Parathyroid adenoma (tissue), 2 donors: Measurements from ENCODE around the gene CASP14.
A peak's percentile ranks its signal among the peaks of the same experiment; 100 is the strongest.
"Not testable (repeated sequence)": the region's sequence is repeated elsewhere in the genome, so short reads cannot be mapped to it uniquely, and the experiment has no call there.

Experiments
- H2AFZ ChIP-seq: fragments of 300-600 bp; sonication (generic); one replicate; pipeline ENCODE4 v1.7.0; 2017; ENCODE audit warnings: antibody characterized with exemption, mild to moderate bottlenecking
- H3K27ac ChIP-seq: fragments of 300-600 bp; sonication (generic); one replicate; pipeline ENCODE4 v1.7.0; 2017
- H3K27me3 ChIP-seq: fragments of 300-600 bp; sonication (generic); one replicate; pipeline ENCODE4 v1.7.0; 2017; ENCODE audit warnings: low read length; ENCODE audit not compliant: control insufficient read depth, insufficient read depth
- H3K36me3 ChIP-seq: fragments of 300-600 bp; sonication (generic); one replicate; pipeline ENCODE4 v1.7.0; 2017; ENCODE audit warnings: low read length; ENCODE audit not compliant: control insufficient read depth, insufficient read depth
- H3K4me1 ChIP-seq: fragments of 300-600 bp; sonication (generic); one replicate; pipeline ENCODE4 v1.7.0; 2017; ENCODE audit warnings: control low read depth
- H3K4me2 ChIP-seq: fragments of 300-600 bp; sonication (generic); one replicate; pipeline ENCODE4 v1.7.0; 2017; ENCODE audit warnings: low read length
- H3K4me3 ChIP-seq: fragments of 300-600 bp; sonication (generic); one replicate; pipeline ENCODE4 v1.7.0; 2017; ENCODE audit warnings: low read depth, low read length
- H3K79me2 ChIP-seq: fragments of 300-600 bp; sonication (generic); one replicate; pipeline ENCODE4 v1.7.0; 2017; ENCODE audit warnings: control low read depth
- H3K9ac ChIP-seq: fragments of 300-600 bp; sonication (generic); one replicate; pipeline ENCODE4 v1.7.0; 2017; ENCODE audit warnings: mild to moderate bottlenecking
- H3K9me3 ChIP-seq: fragments of 300-600 bp; sonication (generic); one replicate; pipeline ENCODE4 v1.7.0; 2017; ENCODE audit warnings: low read length; ENCODE audit not compliant: control insufficient read depth
- TF ChIP-seq, protein P1 (sequence below): fragments of 300-600 bp; sonication (generic); IDR thresholded peaks from one replicate; pipeline ENCODE4 v1.7.0; 2017; ENCODE audit warnings: antibody characterized with exemption, mild to moderate bottlenecking
- donor health status: primary hyperparathyroidism.

Gene CASP14

DNA sequence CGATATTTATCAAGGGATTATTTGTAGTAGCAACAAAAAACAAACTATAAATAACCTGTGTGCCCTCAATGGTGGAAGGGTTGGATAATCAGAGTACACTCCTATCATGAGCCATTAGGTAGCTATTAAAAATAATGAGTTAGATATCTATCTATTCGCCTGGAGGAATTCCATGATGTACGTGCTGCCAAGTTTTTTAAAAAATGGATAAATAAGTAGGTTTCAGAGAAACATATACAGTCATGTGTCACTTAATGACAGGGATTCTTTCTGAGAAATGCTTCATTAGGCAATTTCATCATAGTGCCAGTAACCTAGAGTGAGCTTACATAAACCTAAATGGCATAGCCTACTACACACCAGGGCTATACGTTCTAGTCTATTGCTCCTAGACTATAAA lies 26.5 kb downstream of the CASP14 start:
- Histone ChIP-seq H2AFZ (no peak overlapping the region), H3K27me3 (no peaks in the 10 kb centered on the region), H3K9me3 (no peaks in the 10 kb centered on the region), H3K36me3 (no peaks in the 10 kb centered on the region), H3K27ac (no peak overlapping the region), H3K4me2 (no peak overlapping the region), H3K4me3 (no peak overlapping the region), H3K79me2 (no peaks in the 10 kb centered on the region), H3K4me1 (peaks cover 5% of the 10 kb centered on the region), H3K9ac (no peak overlapping the region)
- TF ChIP-seq, protein P1, sequence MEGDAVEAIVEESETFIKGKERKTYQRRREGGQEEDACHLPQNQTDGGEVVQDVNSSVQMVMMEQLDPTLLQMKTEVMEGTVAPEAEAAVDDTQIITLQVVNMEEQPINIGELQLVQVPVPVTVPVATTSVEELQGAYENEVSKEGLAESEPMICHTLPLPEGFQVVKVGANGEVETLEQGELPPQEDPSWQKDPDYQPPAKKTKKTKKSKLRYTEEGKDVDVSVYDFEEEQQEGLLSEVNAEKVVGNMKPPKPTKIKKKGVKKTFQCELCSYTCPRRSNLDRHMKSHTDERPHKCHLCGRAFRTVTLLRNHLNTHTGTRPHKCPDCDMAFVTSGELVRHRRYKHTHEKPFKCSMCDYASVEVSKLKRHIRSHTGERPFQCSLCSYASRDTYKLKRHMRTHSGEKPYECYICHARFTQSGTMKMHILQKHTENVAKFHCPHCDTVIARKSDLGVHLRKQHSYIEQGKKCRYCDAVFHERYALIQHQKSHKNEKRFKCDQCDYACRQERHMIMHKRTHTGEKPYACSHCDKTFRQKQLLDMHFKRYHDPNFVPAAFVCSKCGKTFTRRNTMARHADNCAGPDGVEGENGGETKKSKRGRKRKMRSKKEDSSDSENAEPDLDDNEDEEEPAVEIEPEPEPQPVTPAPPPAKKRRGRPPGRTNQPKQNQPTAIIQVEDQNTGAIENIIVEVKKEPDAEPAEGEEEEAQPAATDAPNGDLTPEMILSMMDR, result no peak

DNA sequence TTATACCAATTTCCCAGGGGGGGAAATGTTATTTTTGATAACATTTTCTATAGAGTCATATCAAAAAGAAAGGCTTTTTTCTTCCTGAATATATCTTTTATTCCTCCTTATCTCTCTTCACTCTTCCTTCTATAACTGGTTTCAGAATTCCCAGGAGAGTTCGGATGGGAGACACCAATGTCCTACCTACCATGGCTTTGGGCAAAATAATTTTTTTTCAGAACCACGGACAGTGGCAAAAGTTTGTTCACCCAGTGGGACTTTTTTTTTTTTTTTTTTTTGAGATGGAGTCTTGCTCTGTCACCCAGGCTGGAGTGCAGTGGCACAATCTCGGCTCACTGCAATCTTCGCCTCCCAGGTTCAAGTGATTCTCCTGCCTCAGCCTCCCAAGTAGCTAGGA lies 30.7 kb downstream of the CASP14 start:
- H3K4me2 ChIP-seq, H3K4me1 ChIP-seq, H3K27me3 ChIP-seq, H3K27ac ChIP-seq, H3K9me3 ChIP-seq, H3K9ac ChIP-seq, H2AFZ ChIP-seq, H3K4me3 ChIP-seq, H3K79me2 ChIP-seq, H3K36me3 ChIP-seq: not testable (repeated sequence)

DNA sequence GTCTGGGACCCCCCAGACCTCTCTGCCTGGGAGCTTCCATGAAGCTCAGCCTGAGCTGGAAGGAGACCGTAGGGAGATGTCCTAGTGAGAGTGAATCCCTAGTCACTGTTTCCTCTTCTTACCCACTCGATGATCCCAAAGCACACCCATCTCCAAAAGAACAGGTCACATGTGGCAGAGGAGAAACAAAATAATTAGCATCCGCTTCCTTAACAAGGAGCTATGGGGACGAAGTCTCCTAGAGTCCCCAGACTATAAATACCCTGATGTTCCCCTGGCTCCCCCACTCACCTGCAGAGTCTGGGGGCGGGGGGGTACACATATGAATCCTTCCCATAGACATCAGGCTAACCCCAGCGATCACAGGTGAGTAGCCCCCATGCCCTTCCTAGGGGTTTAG lies 32.6 kb downstream of the CASP14 start, which contains the start of gene OR1I1:
OR1I1 (plus strand) TSS at position 301 of the 400 bp plus-strand sequence. CDS start 4,855 bp downstream, outside the sequence.
- H3K9ac ChIP-seq, result no peak within 1 kb of the TSS
- H3K36me3 ChIP-seq, result no peaks in the 10 kb centered on the region
- H3K4me2 ChIP-seq, result no peak within 1 kb of the TSS
- H3K27ac ChIP-seq, result no peak within 1 kb of the TSS
- H3K79me2 ChIP-seq, result no peaks in the 10 kb centered on the region
- H2AFZ ChIP-seq, result no peak within 1 kb of the TSS
- no peaks in the 10 kb centered on the region for H3K4me1 ChIP-seq
- no peaks in the 10 kb centered on the region for H3K9me3 ChIP-seq
- H3K27me3 ChIP-seq, result no peaks in the 10 kb centered on the region
- no peak within 1 kb of the TSS for H3K4me3 ChIP-seq
- TF ChIP-seq, protein P1, result no peak

DNA sequence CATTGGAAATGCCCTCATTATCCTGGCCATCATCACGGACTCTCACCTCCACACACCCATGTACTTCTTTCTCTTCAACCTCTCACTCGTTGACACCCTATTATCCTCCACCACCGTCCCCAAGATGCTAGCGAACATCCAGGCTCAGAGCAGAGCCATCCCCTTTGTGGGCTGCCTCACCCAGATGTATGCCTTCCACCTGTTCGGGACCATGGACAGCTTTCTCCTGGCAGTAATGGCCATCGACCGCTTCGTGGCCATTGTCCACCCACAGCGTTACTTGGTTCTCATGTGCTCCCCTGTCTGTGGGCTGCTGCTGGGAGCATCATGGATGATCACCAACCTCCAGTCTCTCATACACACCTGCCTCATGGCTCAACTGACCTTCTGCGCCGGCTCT lies 37.9 kb downstream of the CASP14 start:
- H3K27ac ChIP-seq, result no peak overlapping the region
- no peaks in the 10 kb centered on the region for H3K79me2 ChIP-seq
- no peak overlapping the region for H2AFZ ChIP-seq
- TF ChIP-seq, protein P1, result no peak
- H3K4me1 ChIP-seq, result peaks cover 2% of the 10 kb centered on the region
- H3K9me3 ChIP-seq, result no peaks in the 10 kb centered on the region
- H3K27me3 ChIP-seq, result no peaks in the 10 kb centered on the region
- H3K4me2 ChIP-seq, result no peak overlapping the region
- H3K9ac ChIP-seq, result no peak overlapping the region
- H3K36me3 ChIP-seq, result no peaks in the 10 kb centered on the region
- H3K4me3 ChIP-seq, result no peak overlapping the region

DNA sequence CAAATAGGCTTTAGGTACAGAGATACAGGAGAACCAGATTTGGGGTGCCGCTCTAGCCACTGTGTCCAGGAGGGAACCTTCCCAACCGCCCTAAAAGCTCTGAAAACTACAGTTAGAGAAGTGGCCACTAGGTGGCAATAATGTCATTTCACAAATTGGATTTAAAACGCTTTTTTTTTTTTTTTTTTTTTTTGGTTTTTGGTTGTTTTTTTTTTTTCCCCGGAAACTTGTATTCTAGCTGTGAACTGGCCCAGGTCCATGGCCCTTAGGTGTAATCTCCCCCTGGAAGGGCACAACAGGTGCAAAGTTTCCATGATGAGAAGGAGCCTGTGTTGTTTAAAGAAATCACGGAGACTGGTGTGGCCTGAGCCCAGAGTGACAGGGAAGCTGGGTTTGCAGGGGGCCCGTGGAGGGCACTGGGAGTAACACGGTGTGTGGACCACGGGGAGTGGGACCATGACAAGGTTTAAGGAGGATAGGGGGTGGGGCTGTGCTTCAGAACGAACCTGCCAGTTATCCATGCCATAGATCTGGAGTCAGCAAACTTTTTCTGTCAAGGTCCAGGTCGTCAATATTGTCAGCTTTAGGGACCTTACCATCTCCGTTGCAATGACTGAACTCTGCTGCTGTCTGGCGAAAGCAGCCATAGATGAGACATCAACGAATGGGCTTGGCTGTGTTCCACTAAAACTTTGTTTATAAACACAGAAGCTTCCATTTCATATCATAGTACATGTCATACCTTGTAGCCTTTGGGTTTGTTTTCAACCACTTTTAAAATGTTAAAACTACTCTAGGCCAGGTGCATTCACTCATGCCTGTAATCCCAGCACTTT lies 42.9 kb downstream of the CASP14 start:
- H3K36me3 ChIP-seq, result no peaks in the 10 kb centered on the region
- H3K9ac ChIP-seq, result no peak overlapping the region
- H3K79me2 ChIP-seq, result no peaks in the 10 kb centered on the region
- H3K4me3 ChIP-seq, result no peak overlapping the region
- peak overlapping the region; percentile 24 for H3K27ac ChIP-seq
- TF ChIP-seq, protein P1, result peak; percentile 81
- peak overlapping the region; percentile 65 for H3K4me2 ChIP-seq
- H3K4me1 ChIP-seq, result peaks cover 5% of the 10 kb centered on the region
- no peaks in the 10 kb centered on the region for H3K27me3 ChIP-seq
- peak overlapping the region; percentile 73 for H2AFZ ChIP-seq
- no peaks in the 10 kb centered on the region for H3K9me3 ChIP-seq
